Stimulated activated CD4-positive, alpha-beta T cell treated with anti-CD3 and anti-CD28 coated beads, Interleukin-1b, Interleukin-23, amount 100 ng/mL, for 4 hours (primary cell): ENCODE data around the gene DDHD1.

Experiments
- DNase-seq, 2 donors: peaks; one replicate each; pipeline ENCODE4 v3.0.0-alpha.2; 2020; ENCODE audit warnings: low read depth in 2 of 2

Gene DDHD1

DNA sequence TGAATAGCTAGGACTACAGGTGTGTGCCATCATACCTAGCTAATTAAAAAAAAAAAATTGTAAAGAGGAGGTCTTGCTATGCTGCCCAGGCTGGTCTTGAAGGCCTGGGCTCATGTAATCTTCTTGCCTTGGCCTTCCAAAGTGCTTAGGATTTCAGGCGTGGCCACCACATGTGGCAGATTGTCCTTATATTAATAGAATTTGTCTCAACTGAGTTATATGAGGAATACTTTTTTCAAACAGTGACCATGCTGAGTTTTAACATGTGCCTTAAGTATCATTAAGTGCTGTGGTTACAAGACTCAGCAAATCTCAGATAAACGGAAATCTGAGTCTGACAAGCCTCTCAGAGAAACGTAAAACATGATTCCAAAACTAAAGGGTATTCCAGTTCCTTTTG is 119.1 kb downstream of the DDHD1 start:
- DNase-seq, result no peak

DNA sequence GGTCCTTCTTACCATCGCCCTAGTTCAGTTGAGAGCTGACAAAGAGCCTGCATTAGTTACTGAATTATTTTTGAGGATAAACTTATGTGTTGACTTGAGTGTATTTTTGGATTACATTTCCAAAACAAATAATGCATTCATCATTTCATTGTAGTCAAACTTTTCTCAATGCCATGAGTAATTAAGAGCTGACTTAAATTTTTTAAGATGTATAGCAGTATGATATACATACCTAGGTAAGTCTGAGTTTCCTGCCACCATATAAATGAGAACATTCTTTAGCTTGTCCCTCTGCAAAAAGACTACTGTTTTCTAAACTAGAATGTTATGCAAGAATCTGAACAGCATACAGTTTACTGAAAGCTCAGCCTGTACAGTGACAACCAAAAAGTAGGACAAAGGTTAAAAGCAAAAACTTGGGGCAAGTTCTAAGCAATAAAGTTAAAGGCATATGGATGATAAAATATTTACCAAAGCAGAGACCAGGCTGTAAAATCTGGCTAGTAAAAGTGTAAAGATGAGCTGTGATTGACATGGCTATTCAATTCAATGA is 120.2 kb downstream of the DDHD1 start:
- DNase-seq, result no peak

DNA sequence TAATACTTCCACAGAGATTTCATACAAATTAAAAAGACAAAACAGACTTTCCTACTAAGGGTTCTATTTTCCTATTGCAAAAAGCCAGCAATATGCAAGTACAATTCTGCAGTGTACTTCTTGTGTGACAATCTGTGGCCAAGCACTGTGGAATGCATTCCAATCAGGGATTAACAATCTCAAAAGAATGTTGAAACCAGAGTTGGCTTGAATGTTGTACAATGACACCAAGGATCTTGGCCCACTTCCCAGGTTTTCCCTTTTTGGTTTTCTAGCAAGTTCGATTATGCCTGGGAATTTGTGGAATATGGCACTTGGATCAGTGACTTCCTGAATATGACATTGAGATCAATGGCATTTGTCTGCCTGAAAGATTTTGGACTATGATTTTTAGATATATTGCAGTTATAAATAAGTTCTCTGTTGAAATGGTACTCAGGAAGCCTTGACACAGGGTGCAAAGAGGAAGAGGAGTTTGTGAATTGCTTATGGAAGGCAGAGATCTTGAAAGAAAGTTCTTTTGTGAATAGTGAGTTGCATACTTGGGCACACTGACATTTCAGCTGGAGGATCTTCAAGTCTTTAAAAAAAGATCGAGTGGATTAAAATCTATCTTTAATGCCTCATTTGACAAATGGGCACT is 120.8 kb downstream of the DDHD1 start:
- no peak for DNase-seq

DNA sequence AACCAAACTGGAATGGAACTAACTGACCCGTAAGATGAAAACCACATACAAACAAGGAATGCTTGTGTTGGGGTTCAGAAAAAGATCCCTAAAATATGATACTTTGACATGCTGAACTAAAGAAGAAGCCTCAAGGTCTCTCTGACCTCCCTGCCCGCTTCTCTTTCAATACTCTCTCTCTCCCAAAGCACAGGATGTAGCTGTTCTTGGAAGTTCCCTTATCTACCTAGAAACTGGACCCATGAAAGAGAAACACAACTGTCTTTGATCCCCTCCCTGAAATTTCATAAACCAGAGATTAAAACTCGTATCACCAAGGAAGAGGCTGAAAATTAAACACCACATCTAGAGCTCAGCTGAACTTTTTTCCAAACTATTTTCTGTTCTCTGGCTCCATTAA is 125.6 kb downstream of the DDHD1 start:
- DNase-seq, result no peak

DNA sequence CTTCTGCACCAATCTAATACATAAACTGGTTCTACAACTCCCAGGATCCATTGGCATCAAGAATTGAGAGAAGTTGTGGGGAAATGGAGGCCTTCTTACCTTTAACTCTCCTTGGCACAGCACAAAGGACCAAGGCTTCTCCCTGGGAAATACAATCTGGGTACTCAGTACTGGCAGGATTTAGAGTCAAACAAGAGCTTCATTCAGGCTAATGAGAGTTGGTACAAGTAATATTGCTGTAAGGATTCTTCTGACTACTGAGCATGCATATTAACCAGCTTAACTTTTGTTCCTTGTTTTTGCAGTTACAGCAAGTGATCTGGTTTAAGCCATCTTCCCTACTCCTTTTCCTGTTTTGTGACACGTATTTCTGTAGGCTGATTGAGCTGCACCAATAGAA is 126.1 kb downstream of the DDHD1 start:
- DNase-seq, result no peak

DNA sequence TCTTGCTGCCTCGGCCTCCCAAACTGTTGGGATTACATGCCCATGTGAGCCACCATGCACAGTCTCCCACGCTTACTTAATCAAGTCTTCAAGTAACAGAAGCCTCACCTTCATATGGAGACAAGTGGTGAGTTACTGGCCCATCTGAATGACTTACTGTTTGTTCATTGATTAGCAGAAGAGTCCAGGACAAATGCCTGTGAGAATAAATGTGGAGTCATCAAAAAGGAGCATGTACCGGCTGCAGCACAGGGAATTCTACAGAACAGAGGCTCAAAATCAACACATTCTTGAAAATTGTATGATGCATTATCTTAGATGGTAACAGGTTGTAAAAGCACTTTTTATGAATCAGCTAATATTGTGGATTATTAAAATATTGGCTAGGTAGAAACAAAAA is 129.8 kb downstream of the DDHD1 start:
- no peak for DNase-seq

DNA sequence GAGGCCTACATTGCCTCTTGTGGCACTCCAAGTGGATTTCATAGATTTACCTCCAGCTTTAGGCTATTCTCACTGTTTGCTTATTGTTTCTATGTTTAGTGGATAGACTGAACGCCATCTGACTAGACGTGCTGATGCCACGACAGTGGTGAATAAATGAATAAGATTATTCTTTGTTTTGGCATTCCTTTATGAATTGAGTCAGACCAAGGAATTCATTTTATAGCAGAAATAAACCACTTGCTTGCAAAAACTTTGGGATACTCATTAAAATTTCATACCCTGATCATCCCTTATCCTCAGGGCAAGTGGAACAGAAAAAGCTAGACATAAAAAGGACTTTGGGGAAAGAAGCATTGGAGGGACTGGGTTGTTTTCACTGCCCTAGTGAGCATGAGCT is 130.5 kb downstream of the DDHD1 start:
- no peak for DNase-seq

DNA sequence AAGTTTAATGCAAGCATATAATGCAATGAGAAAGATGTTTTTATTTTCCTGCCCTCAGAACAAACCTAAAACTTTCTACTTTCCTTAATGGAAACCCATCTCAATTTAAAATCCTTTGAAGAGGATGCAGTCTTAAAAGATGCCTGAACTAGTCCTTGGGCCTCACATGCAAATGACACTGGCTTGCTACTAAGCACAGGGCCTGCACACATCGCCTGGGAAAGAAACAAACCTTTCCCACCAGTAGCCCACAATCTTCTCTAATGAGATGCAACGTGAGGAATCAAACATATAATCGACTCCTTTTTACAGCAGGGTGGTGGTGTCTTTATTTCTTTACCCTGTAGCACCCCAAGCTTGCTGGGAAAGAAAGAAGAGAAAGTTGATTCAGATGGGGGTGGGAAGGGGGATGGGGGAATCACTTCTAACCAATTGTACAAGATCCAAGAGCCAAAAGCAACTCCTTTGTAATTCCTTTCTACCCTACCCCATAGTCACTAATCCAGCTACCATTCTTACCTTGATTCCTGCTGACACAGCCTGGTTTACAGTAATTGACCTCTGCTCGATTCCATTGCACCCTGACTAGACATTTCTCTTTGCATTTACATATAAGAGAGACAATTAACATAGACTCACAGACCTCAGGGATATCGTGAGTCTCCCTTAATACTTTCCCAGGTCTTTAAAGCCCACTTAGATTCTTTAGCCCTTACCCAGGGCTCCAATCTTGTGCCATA is 132.8 kb downstream of the DDHD1 start:
- no peak for DNase-seq

DNA sequence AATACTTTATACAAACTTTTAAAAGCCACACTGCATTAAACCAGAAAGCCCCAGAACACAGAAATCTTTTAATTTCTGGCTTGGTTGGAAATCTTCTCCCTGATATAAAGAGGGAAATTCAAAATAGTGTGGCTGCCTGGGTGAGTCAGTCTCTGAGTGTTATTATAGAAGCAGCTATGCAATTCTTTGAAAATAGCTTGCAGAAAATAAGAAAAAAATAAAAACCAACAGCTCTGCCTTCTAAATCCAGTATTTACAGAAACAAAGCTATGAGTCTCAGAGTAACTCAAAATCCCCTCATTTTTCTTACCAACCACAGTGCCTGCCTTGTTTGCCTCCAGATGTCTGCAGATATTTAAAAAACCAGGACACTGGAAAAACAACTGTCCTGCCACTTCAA is 133.7 kb downstream of the DDHD1 start:
- no peak for DNase-seq

DNA sequence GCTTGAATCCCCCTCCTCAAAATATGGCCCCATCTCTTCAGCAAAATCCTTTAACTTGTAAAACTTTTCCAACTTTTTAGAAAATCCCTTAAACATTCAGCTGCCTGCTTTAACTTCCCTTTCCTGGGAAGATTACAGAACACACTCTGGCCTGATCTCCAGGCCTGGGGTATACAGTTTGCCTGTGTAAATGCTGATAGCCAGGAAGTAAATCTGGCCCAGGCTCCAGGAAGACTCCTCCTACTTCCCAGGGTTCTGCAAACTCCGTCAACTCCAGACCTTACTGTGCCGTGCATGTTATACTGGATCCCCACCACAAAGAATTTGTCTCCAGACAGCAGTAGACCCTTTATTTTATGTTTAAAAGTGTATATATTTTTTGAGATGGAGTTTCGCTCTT is 135.3 kb downstream of the DDHD1 start:
- DNase-seq, result no peak

DNA sequence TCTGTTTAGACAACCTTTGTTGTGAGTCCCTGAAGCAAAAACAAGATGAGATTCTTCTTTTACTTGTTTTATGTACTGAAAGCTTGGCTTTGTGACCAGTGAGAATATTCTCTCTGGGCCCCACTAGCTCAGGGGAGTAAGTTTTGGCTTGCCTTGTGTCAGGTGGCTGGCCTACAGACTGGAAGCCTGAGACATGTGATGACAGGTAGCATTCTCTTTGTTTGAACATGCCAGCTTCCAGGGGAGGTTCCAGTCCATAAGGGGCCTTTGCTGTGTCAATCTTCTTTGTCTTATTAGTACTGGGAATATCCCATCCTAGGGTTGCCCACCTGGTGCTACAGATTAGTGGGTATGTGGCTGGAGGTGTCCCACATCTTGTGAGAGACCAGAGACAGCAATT is 136.2 kb downstream of the DDHD1 start:
- no peak for DNase-seq

DNA sequence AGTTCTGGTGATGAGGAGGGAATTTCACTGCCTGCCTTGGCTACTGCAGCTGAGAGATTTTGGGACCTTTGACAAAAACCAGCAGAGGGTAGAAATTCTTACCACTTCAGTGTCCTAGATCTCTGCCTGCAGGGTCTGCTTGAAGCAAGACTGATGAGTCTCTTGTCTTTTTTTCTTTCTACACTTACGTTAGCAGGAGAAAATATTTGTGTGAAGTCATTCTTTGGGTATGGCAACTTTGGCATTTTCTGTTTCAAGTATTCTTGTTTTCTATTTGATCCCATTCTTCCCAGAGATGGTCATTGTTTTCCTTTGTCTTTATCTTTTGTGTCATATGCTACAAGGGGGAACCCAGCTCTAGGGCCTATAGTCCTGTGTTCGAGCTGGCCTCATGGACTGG is 136.6 kb downstream of the DDHD1 start:
- DNase-seq, result no peak

DNA sequence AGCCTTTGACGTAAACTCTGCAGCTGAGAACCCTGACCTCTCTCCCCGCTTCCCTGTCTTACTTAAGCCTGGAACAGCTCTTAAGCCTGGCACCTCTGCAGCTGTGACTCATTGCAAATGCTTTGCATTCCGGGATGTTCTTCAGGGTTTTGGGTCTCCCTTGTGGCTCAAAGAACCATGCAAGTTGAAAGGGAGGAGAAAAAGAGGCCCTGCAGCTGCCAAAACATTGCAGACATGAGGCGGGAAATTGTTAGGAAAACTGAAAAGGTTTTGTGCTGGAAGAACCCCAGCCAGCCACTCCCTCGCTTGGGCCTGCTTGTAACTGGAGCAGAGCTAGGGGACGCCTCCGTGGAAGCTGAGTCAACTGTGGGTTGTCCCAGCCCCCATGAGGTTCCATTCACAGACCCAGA is 142.1 kb downstream of the DDHD1 start:
- DNase-seq, result no peak

DNA sequence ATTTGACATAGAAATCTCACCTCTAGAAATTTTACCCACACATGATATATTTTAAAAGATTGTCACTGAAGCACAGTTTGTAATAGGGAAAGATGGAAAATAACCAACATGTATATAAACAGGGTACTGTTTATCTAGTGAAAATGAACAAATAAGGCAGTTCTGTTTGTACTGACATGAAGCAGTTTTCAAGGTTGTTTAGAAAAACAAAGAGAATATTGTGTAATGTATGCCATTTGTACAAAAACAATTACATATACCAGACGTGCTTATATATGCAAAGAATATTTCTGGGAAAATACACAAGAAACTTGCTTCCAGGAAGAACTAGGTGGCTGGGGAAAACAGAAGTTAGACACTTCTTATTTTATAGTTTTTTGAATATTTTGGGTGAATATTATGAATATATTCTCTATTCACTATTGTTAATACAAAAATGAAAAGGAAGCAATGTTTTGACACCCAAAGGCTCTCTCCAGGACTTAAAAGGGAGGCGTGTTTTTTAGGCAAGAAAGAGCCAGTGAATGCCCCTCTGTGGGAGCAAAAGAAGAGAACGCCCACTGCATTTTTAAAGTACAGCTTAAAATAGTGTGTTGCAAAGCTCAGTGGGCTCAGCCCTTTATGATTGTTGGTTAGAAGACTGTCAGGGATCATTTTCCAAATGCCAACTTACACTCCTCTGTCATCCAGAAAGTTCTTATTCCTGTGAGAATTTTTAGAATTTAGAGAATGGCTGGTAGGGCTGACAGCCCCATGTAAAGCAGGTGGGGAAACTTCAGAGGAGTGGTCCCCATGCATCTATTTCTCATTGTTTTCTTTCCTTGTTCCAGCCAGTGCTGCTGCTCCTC is 142.7 kb downstream of the DDHD1 start:
- no peak for DNase-seq

DNA sequence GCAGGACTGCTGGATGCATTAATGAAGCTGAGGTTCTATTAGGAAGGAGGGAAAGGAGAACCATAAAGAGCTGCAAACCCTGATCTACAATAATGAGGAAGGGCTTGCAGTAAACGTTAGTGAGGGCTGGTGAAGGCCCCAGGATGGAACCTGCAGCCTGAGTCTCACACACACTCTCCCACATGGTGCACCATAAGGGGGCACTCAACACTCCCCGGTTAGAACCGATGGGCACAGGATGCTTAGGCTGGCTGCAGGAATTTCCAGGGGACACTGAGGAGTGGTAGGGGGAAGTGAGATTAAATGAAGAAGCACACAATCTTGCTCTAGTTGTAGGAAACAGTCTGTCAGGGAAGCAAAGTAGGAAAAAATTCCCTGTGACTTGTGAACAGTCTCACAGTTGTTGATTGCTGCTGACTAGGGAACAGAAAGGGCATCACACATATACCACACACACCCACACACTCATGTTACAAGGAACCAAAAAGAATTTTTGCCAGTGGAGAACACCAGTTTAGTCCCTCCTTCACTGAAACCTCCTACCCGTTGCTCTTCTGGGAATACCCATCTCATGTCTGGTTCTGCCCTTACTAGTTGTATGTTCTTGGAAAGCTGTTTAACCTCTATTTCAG is 146.1 kb downstream of the DDHD1 start:
- DNase-seq, result no peak

DNA sequence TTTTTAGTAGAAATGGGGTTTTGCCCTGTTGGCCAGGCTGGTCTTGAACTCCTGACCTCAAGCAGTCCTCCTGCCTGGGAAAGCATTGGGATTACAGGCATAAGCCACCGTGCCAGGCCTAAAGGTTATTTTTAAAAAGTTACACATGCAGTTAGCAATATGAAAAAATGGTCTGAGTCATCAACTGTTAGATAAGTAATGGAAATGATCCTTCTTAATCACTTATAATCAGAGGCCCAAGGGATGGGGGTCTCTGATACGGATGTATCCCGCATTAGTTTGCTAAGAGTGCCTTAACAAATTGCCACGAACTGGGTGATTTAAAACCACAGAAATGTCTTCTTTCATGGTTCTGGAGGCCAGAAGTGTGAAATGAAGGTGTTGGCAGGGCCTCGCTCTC is 148.1 kb downstream of the DDHD1 start:
- DNase-seq, result no peak

DNA sequence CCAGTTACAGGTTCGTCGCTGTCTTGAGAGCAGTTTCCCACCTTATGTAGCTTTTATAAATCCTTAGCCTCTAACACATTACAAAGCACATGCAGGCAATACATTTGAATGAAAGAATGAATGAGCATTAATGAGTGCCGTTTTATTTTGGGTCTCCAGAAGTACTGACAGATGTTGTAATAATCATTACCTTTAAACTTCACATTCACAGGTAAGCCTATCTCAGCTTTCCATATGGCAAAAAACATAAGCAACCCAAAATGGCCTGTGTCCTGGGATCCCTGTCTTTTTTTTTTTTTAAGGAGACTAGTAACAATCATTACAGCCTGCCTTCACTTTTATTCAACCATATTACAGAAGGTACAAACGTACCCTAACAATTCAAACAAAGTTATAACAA is 149.3 kb downstream of the DDHD1 start:
- DNase-seq, result no peak

DNA sequence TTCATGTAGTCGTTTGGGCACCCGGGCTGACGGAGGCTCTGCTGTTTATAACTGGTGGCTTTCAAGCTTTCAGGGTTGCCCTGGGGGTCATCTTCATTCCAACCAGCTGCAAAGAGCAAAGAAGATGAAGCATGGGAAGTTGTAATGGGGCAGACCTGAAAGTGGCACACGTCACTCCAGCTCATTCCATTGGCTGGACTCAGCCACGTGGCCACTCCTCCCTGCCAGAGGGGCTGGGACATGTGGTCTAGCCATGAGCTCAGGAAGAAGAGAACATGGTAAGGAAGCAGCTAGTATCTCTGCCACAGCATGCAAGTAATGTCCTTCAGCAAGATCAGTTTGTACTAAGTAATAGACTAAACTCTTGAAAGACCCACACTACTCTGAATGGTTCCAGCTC is 150.5 kb downstream of the DDHD1 start:
- no peak for DNase-seq

DNA sequence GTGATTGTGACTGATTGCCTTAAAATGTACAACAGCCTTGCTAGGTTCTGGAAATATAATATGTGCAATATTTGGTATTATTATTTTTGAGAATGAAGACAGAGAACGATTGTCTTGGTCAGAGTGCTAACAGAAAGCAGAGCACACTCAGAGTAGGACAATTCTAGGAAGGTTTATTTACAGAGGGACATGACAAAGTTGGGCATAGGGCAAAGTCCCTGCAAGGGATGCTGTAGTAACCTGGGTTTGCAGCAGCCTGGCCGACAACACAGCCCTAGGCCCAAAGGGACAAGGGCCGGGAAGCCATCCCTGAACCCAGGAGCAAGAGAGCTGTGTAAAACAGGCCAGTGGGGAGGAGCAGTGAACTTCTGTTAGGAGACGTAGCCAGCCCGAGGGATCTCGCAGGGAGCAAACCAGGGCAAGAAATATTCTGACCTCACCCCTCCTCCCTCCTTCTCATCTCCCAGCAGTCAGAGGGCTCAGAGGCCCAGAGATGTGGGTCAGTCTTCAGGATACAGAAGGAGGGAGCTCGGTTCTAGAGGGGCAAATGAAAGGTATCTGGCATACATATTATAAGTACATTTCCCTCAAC is 151.2 kb downstream of the DDHD1 start:
- no peak for DNase-seq

DNA sequence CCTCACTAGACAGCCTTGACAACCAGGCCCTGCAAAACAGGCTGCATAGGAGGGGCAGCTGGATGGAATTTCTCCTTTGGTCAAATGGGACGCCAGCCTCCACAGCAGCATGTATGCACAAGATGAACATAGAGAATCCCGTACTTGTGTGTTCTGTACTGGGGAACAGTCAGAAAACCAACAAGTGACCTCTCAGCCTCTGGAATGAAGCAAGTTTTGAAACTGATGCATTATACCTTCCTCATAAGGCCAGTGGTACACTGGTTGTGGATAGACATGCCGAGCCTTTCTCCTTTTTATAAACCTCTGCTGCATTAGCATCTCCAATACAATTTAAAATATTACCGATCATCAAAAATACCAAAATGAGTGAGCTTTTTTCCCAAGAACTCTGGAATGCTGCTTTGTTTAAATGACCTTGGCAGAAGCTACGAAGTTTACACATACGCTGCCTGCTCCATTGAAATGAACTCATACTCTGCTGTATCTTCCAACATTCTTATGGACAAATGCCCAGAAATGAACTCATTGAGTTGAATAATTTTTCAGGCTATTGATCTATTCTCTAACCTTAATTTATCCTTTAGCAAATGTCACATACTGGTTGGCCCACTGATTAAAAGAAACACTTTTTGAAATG is 154.6 kb downstream of the DDHD1 start:
- no peak for DNase-seq

DNA sequence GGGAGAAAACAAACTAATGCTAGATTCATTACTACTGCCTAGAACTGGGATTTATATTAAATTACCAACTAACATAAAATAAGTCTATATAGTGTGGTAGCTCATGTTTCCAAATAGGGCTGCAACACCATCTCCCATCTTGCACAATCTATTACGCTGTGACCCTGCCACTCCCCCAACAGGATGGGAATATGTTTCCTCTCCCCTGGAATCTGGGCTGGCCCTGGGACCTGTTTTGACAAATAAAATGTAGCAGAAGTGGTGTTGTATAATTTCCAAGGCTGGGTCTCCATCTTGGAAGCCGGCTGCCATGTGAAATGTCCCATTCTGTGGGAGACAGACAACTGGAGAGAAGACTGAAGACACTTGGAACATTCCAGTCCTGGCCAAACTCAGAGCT is 156.6 kb downstream of the DDHD1 start:
- no peak for DNase-seq
